ENCODE results near the gene CYBC1. TPM values are rescaled to one million over a fixed set of nuclear protein-coding genes. Genes with fewer than 3 reads are reported as not detected.

Gene CYBC1
- total RNA-seq, 1 experiment from 2014 or later = 71.7 TPM

- Mint-ChIP-seq H3K4me3 (peak overlapping the region; percentile 73), H3K27me3 (ENCODE audit: low read depth) (no peaks in the 10 kb centered on the region), H3K4me1 (peaks cover 10% of the 10 kb centered on the region), H3K9me3 (peaks cover 13% of the 10 kb centered on the region), H3K27ac (no peak overlapping the region; the same call in 1 of the 2 replicates), H3K36me3 (peaks cover 31% of the 10 kb centered on the region)
- no peak for DNase-seq (ENCODE audit: low spot score)
- ATAC-seq = no peak
- TF ChIP-seq IRF1 (CRISPR knock-in tag; IDR thresholded peaks at IDR 0.05) (no peak), IRF2 (CRISPR knock-in tag; IDR thresholded peaks at IDR 0.05; ENCODE audit: borderline replicate concordance, low read depth) (no peak), NR1H2 (CRISPR knock-in tag; IDR thresholded peaks at IDR 0.05) (no peak), SOX15 (CRISPR knock-in tag; IDR thresholded peaks at IDR 0.05) (no peak), ZSCAN18 (CRISPR knock-in tag; IDR thresholded peaks at IDR 0.05) (no peak), FOXP1 (CRISPR knock-in tag; IDR thresholded peaks at IDR 0.05; ENCODE audit: borderline replicate concordance) (no peak), ZNF671 (CRISPR knock-in tag; IDR thresholded peaks at IDR 0.05) (no peak), SP1 (CRISPR knock-in tag; conservative IDR thresholded peaks at IDR 0.05) (no peak), MLX (CRISPR knock-in tag; IDR thresholded peaks at IDR 0.05) (no peak), ZNF219 (CRISPR knock-in tag; IDR thresholded peaks at IDR 0.05; ENCODE audit: borderline replicate concordance) (no peak), ZNF232 (CRISPR knock-in tag; IDR thresholded peaks at IDR 0.05) (no peak), MYBL2 (CRISPR knock-in tag; IDR thresholded peaks at IDR 0.05) (no peak), ELF4 (CRISPR knock-in tag; IDR thresholded peaks at IDR 0.05; ENCODE audit: low read depth) (no peak), NFE2L1 (CRISPR knock-in tag; IDR thresholded peaks at IDR 0.05) (no peak), CTCF (IDR thresholded peaks at IDR 0.05) (no peak), OVOL2 (CRISPR knock-in tag; IDR thresholded peaks at IDR 0.05; ENCODE audit: borderline replicate concordance) (no peak), NR3C1 (CRISPR knock-in tag; conservative IDR thresholded peaks at IDR 0.05; ENCODE audit: low read depth) (no peak)
- TF ChIP-seq, protein P1, sequence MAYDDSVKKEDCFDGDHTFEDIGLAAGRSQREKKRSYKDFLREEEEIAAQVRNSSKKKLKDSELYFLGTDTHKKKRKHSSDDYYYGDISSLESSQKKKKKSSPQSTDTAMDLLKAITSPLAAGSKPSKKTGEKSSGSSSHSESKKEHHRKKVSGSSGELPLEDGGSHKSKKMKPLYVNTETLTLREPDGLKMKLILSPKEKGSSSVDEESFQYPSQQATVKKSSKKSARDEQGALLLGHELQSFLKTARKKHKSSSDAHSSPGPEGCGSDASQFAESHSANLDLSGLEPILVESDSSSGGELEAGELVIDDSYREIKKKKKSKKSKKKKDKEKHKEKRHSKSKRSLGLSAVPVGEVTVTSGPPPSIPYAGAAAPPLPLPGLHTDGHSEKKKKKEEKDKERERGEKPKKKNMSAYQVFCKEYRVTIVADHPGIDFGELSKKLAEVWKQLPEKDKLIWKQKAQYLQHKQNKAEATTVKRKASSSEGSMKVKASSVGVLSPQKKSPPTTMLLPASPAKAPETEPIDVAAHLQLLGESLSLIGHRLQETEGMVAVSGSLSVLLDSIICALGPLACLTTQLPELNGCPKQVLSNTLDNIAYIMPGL (CRISPR knock-in tag; IDR thresholded peaks at IDR 0.05) = no peak
- TF ChIP-seq, protein P2, sequence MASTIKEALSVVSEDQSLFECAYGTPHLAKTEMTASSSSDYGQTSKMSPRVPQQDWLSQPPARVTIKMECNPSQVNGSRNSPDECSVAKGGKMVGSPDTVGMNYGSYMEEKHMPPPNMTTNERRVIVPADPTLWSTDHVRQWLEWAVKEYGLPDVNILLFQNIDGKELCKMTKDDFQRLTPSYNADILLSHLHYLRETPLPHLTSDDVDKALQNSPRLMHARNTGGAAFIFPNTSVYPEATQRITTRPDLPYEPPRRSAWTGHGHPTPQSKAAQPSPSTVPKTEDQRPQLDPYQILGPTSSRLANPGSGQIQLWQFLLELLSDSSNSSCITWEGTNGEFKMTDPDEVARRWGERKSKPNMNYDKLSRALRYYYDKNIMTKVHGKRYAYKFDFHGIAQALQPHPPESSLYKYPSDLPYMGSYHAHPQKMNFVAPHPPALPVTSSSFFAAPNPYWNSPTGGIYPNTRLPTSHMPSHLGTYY (CRISPR knock-in tag; IDR thresholded peaks at IDR 0.05) = no peak
- ChIA-PET CTCF (no interaction called here), POLR2A (interaction anchor here (0.6 kb wide), 1 partner anchor 34 kb away, joined by 3 read pairs; no protein-coding TSS in a partner anchor)
These were observed 31.0 kb downstream of the CYBC1 start for GRCh38 chr17:82419540-82419939.

Data from WTC11 (cell line).